AG09319 (cell line): ENCODE data around the gene HPS4.

Experiments
- DNase-seq: peaks from one replicate; pipeline ENCODE4 v3.0.0-alpha.2; 2010; ENCODE audit warnings: low read depth; ENCODE audit errors: extremely low read depth
- TF ChIP-seq, protein P1 (sequence below): IDR thresholded peaks from 2 replicates; pipeline ENCODE4 v1.5.1; 2011; ENCODE audit warnings: low read depth, mild to moderate bottlenecking, inconsistent platforms, low read length, moderate library complexity

HPS4 gene

DNA sequence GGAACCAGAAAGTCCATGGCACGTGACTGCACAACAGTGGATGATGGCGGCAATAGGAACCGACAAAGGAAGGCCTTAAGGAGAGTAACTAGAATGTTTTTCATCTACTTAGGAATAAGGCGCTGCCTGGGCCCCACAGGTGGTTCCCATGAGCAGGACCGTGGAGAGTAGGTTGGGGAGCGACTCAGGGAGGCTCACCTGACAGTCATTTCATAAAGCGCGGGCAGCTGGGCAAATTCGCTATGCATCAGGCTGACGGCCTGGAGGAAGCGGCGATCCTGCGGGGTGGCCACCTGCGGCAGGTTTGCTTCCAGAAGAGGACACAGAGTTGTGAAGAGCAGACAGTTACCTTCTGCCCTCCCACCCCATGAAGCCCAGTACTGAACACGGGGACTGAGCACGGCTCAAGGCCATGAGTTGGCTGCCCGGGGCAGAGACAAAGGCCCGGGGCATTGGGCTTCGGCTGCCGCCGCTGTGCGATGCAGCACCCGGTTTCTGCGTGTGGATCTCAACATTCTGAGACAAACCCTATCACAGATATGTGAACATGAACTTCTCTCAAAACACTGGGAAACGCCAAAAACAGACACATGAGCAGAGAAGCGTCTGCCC is 25.8 kb downstream of the HPS4 start:
- DNase-seq = no peak
- TF ChIP-seq, protein P1, sequence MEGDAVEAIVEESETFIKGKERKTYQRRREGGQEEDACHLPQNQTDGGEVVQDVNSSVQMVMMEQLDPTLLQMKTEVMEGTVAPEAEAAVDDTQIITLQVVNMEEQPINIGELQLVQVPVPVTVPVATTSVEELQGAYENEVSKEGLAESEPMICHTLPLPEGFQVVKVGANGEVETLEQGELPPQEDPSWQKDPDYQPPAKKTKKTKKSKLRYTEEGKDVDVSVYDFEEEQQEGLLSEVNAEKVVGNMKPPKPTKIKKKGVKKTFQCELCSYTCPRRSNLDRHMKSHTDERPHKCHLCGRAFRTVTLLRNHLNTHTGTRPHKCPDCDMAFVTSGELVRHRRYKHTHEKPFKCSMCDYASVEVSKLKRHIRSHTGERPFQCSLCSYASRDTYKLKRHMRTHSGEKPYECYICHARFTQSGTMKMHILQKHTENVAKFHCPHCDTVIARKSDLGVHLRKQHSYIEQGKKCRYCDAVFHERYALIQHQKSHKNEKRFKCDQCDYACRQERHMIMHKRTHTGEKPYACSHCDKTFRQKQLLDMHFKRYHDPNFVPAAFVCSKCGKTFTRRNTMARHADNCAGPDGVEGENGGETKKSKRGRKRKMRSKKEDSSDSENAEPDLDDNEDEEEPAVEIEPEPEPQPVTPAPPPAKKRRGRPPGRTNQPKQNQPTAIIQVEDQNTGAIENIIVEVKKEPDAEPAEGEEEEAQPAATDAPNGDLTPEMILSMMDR = no peak

DNA sequence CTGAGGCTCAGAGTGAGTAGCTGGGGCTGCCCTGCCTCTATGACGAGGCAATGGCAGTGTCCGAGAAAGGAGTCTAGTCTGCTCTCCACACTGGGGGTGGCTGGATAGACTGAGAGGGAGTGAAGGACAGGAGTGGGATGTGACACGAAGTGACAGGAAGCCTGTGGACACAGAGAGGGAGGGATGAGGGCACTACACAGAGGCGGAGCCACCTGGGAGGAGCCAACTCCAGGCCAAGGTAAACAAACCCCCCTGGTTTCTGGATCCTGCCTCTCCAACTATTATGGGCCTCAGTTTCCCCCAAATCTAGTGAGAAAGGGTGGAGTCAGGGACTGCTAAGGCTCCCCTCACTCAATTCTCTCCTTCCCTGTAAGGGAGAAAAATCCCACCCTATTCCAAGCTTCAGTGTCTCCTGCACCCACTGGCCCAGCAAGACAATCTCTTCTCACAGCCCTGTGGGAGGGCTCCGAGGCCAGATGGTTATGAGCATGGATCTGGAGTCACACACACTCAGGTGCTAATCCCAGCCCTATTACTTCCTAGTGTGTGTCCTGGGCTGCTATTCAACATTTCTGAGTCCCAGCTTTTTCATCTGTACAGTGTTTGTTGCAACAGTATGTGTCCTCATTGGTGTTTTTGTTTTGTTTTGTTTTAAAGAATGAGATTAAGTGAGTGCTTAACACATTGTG is 29.6 kb downstream of the HPS4 start:
- DNase-seq = no peak
- TF ChIP-seq, protein P1 = no peak

DNA sequence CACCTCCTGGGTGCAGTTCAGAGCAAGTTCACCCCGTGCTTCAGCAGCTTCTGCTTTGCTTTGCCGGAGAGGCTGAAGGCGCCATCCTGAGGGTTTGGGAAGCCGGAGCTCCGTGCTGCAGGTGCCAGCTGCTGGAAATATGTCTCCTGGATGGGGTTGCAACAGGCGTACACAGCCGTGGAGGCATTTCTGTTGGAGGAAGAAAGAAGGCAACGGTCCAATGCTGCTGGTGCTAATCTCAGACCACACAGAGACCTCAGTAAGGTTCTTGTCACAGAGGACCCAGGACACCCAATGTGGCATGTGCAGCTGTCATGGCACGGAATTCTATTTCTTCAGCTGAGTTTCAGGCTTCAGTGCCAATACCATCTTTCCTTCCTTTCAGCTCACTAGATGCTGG is 30.4 kb downstream of the HPS4 start:
- TF ChIP-seq, protein P1 = no peak
- no peak for DNase-seq

DNA sequence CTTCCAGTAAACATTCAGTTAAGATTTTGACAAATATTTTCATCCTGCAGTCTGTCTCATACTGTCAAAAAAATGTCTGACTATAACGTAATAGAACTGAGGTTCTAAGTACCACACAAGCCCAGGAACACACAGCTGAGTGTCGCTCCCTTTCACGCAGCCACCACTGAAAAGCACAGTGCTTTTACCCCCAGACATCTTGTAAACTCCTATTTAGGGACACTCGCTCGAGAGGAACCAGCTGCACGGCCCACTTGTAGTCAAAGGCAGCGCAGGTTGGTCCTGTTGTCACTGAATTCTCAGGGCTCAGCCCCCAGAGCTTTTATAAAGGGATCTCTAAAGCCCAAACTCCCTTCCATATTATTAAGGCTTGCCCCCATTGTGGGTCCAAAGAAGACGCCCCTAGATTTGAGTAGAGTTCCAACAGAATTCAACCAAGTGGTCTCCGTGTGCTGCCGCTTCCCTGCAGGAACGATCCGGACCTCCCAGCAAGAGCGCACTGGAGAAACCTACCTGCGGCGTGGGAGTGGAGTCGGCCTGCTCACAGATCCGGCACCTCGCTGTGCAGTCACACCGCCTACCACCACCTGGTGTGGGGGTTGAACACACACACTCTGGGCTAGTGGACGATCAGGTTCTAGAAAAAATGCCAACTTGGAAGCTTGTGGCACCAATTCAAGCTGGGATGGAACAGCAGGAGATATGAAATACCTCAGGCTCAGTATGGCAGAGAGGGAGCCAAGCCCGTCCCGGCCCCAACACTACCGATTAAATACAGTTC is 31.2 kb downstream of the HPS4 start:
- DNase-seq = no peak
- TF ChIP-seq, protein P1 = no peak

DNA sequence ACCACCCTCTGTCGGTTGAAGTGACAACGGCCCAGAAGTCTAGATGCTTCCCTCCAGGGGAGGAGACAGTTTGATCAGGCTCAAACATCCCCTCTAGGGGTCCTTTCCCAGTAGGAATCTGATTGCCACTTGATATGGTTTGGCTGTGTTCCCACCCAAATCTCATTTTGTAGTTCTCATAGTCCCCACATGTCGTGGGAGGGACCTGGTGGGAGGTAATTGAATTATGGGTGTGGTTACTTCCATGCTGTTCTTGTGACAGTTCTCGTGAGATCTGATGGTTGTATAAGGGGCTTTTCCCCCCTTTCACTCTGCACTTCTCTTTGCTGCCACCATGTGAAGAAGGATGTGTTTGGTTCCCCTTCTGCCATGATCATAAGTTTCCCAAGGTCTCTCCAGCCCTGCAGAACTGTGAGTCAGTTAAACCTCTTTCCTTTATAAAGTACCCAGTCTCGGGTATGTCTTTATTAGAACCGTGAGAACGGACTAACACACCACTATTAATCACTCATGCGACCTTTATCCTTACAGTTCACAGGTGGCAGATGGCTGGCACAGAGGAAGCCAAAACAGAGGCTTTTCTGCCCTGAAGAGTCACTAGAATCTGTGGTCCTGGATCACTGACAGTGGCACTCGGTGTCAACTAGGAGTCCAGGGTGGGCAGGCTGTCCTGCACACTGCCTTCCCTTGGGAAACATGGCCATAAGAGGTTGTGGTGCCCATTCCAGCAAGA is 33.0 kb downstream of the HPS4 start:
- no peak for DNase-seq
- TF ChIP-seq, protein P1 = no peak

DNA sequence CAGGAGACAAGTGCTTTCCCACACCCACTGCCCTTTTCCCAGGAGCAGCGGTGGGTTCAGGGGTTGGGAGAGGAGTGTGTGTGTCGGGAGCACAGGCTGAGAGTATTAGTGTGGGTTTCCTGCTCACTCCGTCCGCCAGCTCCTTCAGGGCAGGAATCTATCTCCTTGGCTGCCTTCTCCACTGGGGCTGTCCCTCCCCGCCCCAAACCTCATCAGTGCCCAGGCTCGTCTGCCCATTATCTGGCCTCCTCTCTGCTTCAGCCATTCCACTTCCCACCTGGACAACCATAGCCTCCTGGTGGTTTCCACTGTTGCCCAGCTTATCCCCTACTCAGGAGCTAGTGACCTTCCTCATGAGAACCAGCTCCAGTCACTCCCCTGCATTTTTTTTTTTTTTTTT is 34.6 kb downstream of the HPS4 start:
- no peak for DNase-seq
- TF ChIP-seq, protein P1 = no peak
